Thyroid gland (tissue), 4 donors: ENCODE results near the gene C16orf74. TPM values are rescaled to one million over a fixed set of nuclear protein-coding genes. Genes with fewer than 3 reads are reported as not detected.

Experiments used
- DNase-seq, 2 donors: peaks; one replicate each; pipeline ENCODE4 v3.0.0-alpha.2; 2019
- H3K27ac ChIP-seq, 3 donors: fragments of 200-600 bp; sonication (generic); 1 replicate in 2 of 3; 2 replicates in 1 of 3; pipeline ENCODE4 v1.5.1; 2016 to 2019; ENCODE audit warnings: mild to moderate bottlenecking in 1 of 3, moderate library complexity in 1 of 3
- H3K27me3 ChIP-seq: fragments of 200-600 bp; sonication (generic); one replicate; pipeline ENCODE4 v1.5.1; 2019
- H3K36me3 ChIP-seq, 2 donors: fragments of 200-600 bp; sonication (generic); one replicate each; pipeline ENCODE4 v1.5.1; 2016 to 2019
- H3K4me1 ChIP-seq, 2 donors: fragments of 200-600 bp; sonication (generic); one replicate each; pipeline ENCODE4 v1.5.1; 2017 to 2019
- H3K4me3 ChIP-seq, 3 donors: fragments of 200-600 bp; sonication (generic); replicated peaks in 1 of 3; 1 replicate in 2 of 3; 2 replicates in 1 of 3; pipeline ENCODE4 v1.5.1; 2016; ENCODE audit warnings: mild to moderate bottlenecking in 1 of 3
- H3K9me3 ChIP-seq: fragments of 200-600 bp; sonication (generic); one replicate; pipeline ENCODE4 v1.5.1; 2017
- POLR2A ChIP-seq, 2 donors: fragments of 450-650 bp; IDR thresholded peaks; one replicate each; pipeline ENCODE4 v1.6.1; 2017; ENCODE audit warnings: antibody characterized with exemption in 2 of 2, mild to moderate bottlenecking in 2 of 2, moderate library complexity in 1 of 2
- WGBS, 2 donors: methylation state at CpG; one replicate each; pipeline ENCODE4 v1.1.5; 2017; 5-methylcytosine and 5-hydroxymethylcytosine counted together
- intact Hi-C: fragments of 100-400 bp; cut with DNase I; formaldehyde crosslinking; loops from one replicate; pipeline ENCODE4 v1.15.1; 2023
- total RNA-seq, 4 donors: library from RNA; depleted of rRNA; stranded (reverse); fragments of >200 nt; gene quantifications; one replicate each; pipeline ENCODE4 v1.2.3, GENCODE V29; 2016
- TF ChIP-seq, protein P1 (sequence below), 6 experiments: fragments of 200-600 bp in 3 of 6; fragments of 450-650 bp in 3 of 6; sonication (generic) in 3 of 6; IDR thresholded peaks; one replicate each; pipeline ENCODE4 v1.5.1; 2016 to 2019; ENCODE audit warnings: antibody characterized with exemption in 6 of 6, mild to moderate bottlenecking in 2 of 6, inconsistent platforms in 1 of 6, moderate library complexity in 1 of 6

C16orf74 gene
- total RNA-seq, 4 donors from 2014 or later, result 5.1 to 8.4 (median 6.3) TPM; not detected in 1

DNA sequence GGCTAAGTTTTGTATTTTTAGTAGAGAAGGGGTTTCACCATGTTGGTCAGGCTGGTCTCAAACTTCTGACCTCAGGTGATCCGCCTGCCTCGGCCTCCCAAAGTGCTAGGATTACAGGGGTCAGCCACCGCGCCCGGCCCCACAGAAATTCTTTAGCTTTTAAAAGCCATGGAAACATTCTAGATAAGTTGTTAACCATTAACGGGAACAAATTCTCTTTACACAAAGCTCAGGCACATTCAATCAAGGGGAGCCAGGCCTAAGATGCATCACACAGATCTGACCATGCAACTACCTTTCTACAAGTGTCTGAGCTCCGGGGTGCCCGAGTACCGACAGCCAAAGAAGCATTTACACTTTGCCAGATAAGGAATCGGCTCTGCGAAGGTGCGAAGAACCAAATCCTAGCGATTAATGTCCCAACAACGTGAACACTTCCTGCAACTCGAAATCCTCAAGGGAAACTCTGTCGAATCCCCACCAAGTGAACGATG lies 47.4 kb upstream of the C16orf74 start:
- intact Hi-C loops, result no loop called here
- WGBS, 2 donors, result 24 to 25% methylated on average over 17 of the region's 17 CpGs
- H3K4me3 ChIP-seq, result peak overlapping the region in 2 of 3 donors; percentile 82 to 99
- no peak for DNase-seq
- TF ChIP-seq, protein P1, sequence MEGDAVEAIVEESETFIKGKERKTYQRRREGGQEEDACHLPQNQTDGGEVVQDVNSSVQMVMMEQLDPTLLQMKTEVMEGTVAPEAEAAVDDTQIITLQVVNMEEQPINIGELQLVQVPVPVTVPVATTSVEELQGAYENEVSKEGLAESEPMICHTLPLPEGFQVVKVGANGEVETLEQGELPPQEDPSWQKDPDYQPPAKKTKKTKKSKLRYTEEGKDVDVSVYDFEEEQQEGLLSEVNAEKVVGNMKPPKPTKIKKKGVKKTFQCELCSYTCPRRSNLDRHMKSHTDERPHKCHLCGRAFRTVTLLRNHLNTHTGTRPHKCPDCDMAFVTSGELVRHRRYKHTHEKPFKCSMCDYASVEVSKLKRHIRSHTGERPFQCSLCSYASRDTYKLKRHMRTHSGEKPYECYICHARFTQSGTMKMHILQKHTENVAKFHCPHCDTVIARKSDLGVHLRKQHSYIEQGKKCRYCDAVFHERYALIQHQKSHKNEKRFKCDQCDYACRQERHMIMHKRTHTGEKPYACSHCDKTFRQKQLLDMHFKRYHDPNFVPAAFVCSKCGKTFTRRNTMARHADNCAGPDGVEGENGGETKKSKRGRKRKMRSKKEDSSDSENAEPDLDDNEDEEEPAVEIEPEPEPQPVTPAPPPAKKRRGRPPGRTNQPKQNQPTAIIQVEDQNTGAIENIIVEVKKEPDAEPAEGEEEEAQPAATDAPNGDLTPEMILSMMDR (IDR thresholded peaks at IDR 0.05), result no peak
- no peak for TF ChIP-seq POLR2A (IDR thresholded peaks at IDR 0.05)
- no peaks in the 10 kb centered on the region for H3K27me3 ChIP-seq
- peaks cover 15 to 19% of the 10 kb centered on the region in 2 donors for H3K36me3 ChIP-seq
- no peaks in the 10 kb centered on the region for H3K9me3 ChIP-seq
- peak overlapping the region in 1 of 3 donors; percentile 85 for H3K27ac ChIP-seq
- peaks cover 20 to 24% of the 10 kb centered on the region in 2 donors for H3K4me1 ChIP-seq

DNA sequence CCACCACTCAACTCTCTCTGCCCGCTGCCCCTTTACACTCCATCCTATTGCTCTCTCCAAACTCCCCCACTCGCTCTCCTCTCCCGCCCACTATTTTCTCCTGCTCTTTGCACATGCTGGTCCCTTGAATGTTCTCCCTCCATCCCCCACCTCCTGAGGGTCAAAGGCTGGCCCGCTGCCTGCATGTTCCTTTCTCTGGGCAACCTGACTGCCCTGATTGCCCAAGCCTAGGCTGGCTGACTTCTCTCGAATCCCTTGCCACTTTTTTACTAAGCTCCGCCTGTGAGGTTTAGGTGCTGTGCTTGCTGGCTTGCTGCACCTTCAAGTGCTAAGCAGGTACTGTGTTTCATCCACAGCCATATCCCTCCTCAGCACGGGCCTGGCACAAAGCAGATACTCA lies 45.7 kb upstream of the C16orf74 start:
- intact Hi-C loops, result no loop called here
- Histone ChIP-seq H3K36me3 (peaks cover under 1 to 5% of the 10 kb centered on the region in 2 donors), H3K27me3 (no peaks in the 10 kb centered on the region), H3K27ac (no peak overlapping the region), H3K4me3 (no peak overlapping the region), H3K9me3 (no peaks in the 10 kb centered on the region), H3K4me1 (peaks cover 20 to 24% of the 10 kb centered on the region in 2 donors)
- TF ChIP-seq, protein P1 (IDR thresholded peaks at IDR 0.05), result no peak
- no peak for TF ChIP-seq POLR2A (IDR thresholded peaks at IDR 0.05)
- DNase-seq, result no peak
- 94 to 96% methylated on average over 7 of the region's 7 CpGs for WGBS, 2 donors

DNA sequence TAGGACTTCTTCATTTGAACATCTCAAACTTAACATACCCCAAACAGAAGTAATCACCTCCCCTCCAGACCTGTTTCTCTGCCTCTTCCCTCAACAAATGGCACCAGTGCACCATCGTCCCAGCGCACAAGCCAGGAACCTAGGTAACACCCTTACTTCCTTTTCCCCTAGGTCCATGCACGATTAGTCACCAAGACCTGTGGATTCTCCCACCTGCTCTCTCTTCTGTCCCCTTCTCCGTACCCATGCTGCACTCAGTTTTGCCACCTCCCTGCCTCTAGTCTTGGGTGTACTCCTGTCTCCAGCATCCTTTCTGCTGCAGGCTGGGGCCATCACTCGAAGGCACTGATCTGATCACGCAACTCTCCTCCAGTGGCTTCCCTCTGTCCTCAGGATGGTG lies 45.3 kb upstream of the C16orf74 start:
- no peak overlapping the region for H3K27ac ChIP-seq
- H3K4me3 ChIP-seq, result no peak overlapping the region
- intact Hi-C loops, result no loop called here
- H3K36me3 ChIP-seq, result peaks cover 0 to under 1% of the 10 kb centered on the region in 2 donors
- no peak for DNase-seq
- TF ChIP-seq, protein P1 (IDR thresholded peaks at IDR 0.05), result no peak
- TF ChIP-seq POLR2A (IDR thresholded peaks at IDR 0.05), result no peak
- peaks cover 20 to 22% of the 10 kb centered on the region in 2 donors for H3K4me1 ChIP-seq
- 91 to 94% methylated on average over 6 of the region's 6 CpGs for WGBS, 2 donors
- H3K27me3 ChIP-seq, result no peaks in the 10 kb centered on the region
- no peaks in the 10 kb centered on the region for H3K9me3 ChIP-seq

DNA sequence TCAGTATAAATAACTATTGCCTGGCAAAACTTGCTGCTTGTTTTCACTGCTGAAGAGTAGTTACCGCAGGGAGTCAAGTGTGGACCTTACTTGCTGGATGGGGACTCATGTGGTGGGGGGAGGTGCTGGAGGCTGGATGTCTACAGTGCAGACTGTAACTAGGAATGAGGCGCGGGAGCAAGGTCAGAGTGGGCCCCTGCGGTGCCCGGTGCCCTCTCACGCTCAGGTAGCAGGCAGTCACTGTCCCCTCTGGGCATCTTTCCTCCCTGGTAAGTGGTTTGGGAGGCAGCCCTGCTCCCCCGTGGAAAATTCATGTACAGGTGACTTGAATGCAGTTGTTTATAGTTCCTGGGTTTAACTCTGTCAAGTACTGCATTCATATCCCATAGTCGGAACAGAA lies 43.8 kb upstream of the C16orf74 start:
- intact Hi-C loops, result no loop called here
- Histone ChIP-seq H3K9me3 (no peaks in the 10 kb centered on the region), H3K27me3 (no peaks in the 10 kb centered on the region), H3K27ac (no peak overlapping the region), H3K36me3 (no peaks in the 10 kb centered on the region), H3K4me1 (peaks cover 12 to 15% of the 10 kb centered on the region in 2 donors), H3K4me3 (no peak overlapping the region)
- no peak for DNase-seq
- WGBS, 2 donors, result 79 to 82% methylated on average over 8 of the region's 8 CpGs
- TF ChIP-seq, protein P1 (IDR thresholded peaks at IDR 0.05), result no peak
- TF ChIP-seq POLR2A (IDR thresholded peaks at IDR 0.05), result no peak

DNA sequence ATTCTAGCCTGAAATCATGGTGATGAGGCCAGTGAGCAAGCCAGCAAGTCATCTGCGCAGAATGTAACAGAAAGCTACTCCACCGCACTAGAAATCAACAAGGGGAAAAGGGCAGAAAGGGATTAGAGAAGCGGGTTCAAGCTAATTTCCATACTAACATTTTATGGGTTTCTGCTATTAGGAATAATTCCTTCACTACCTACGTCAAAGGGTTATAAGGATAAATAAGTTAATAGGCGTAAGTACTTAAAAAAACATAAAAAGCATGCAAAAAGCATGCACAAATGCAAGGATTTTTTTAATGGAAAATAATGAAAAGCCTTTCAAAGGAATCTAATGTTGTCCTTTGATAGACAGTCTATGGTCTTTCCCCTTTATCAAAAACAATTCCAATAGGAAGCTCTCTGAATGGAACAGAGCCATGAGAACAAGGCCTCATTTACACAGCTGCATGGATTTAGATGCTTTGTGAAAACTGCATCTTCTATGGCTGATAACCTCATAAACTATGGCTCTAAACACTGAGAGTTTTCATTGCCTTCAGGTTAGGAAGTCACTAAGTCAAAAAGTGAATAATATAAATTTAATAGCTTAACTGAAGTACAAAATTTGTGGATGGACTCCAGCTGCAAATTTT lies 42.9 kb upstream of the C16orf74 start:
- H3K27me3 ChIP-seq, result no peaks in the 10 kb centered on the region
- 96 to 98% methylated on average over 5 of the region's 5 CpGs for WGBS, 2 donors
- intact Hi-C loops, result no loop called here

More for the DNA sequence above, 42.9 kb upstream of the C16orf74 start:
- H3K36me3 ChIP-seq, result peaks cover under 1% of the 10 kb centered on the region in 2 donors
- no peak overlapping the region for H3K4me3 ChIP-seq
- TF ChIP-seq, protein P1 (IDR thresholded peaks at IDR 0.05), result no peak
- no peak for TF ChIP-seq POLR2A (IDR thresholded peaks at IDR 0.05)
- H3K4me1 ChIP-seq, result peaks cover 12 to 13% of the 10 kb centered on the region in 2 donors
- no peak overlapping the region for H3K27ac ChIP-seq
- DNase-seq, result no peak
- H3K9me3 ChIP-seq, result no peaks in the 10 kb centered on the region
